Brain microvascular endothelial cell (primary cell): ENCODE data around the gene SESN3.
A peak's percentile ranks its signal among the peaks of the same experiment; 100 is the strongest.
"Not testable (repeated sequence)": the region's sequence is repeated elsewhere in the genome, so short reads cannot be mapped to it uniquely, and the experiment has no call there.

ENCODE experiments used
- DNase-seq: peaks from one replicate; pipeline ENCODE4 v3.0.0-alpha.2; 2020
- H3K27ac ChIP-seq: fragments of 250-450 bp; sonication (Bioruptor Pico); 2 replicates; pipeline ENCODE4 v1.5.1; 2020; ENCODE audit warnings: mild to moderate bottlenecking, moderate library complexity
- H3K27me3 ChIP-seq: fragments of 250-450 bp; sonication (Bioruptor Pico); replicated peaks from 2 replicates; pipeline ENCODE4 v1.5.1; 2020; ENCODE audit warnings: mild to moderate bottlenecking
- H3K36me3 ChIP-seq: fragments of 250-450 bp; sonication (Bioruptor Pico); replicated peaks from 2 replicates; pipeline ENCODE4 v1.5.1; 2020; ENCODE audit warnings: mild to moderate bottlenecking
- H3K4me3 ChIP-seq: 2 replicates; pipeline ENCODE4 v1.5.1; 2011; ENCODE audit warnings: low read depth, mild to moderate bottlenecking, control low read depth, low read length, moderate library complexity
- in situ Hi-C: cut with HindIII; loops from 2 replicates; pipeline ENCODE4 v1.10.0; 2017; ENCODE audit warnings: low sequenced_read_pairs, low pct_ligation_motif_present
- TF ChIP-seq, protein P1 (sequence below): IDR thresholded peaks from 2 replicates; pipeline ENCODE4 v1.5.1; 2011; ENCODE audit warnings: low read depth, mild to moderate bottlenecking, moderate library complexity, low read length, control low read depth, inconsistent platforms; ENCODE audit errors: missing control alignments

Gene SESN3

DNA sequence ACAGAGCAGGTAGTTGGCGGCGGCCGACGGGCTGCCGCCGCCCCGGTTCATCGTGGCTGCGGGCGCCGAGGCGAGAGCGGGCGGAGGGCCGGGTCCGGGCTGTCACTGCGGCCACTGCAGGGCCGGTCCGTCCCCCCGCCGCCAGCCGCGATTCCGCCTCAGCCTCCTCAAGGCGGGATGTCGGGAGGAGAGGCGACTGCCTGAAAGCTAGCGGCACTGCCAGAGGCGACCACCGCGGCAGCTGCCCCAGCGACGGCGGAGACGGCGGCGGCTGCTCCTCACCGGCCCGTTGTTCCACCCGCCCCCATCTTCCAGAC lies 234 bp downstream of the SESN3 start:
- peak; percentile 3 for DNase-seq
- Histone ChIP-seq H3K36me3 (no peaks in the 10 kb centered on the region), H3K27ac (no peak overlapping the region), H3K27me3 (no peaks in the 10 kb centered on the region), H3K4me3 (peak overlapping the region; percentile 71)
- TF ChIP-seq, protein P1, sequence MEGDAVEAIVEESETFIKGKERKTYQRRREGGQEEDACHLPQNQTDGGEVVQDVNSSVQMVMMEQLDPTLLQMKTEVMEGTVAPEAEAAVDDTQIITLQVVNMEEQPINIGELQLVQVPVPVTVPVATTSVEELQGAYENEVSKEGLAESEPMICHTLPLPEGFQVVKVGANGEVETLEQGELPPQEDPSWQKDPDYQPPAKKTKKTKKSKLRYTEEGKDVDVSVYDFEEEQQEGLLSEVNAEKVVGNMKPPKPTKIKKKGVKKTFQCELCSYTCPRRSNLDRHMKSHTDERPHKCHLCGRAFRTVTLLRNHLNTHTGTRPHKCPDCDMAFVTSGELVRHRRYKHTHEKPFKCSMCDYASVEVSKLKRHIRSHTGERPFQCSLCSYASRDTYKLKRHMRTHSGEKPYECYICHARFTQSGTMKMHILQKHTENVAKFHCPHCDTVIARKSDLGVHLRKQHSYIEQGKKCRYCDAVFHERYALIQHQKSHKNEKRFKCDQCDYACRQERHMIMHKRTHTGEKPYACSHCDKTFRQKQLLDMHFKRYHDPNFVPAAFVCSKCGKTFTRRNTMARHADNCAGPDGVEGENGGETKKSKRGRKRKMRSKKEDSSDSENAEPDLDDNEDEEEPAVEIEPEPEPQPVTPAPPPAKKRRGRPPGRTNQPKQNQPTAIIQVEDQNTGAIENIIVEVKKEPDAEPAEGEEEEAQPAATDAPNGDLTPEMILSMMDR: no peak
- in situ Hi-C loops: no loop called here

DNA sequence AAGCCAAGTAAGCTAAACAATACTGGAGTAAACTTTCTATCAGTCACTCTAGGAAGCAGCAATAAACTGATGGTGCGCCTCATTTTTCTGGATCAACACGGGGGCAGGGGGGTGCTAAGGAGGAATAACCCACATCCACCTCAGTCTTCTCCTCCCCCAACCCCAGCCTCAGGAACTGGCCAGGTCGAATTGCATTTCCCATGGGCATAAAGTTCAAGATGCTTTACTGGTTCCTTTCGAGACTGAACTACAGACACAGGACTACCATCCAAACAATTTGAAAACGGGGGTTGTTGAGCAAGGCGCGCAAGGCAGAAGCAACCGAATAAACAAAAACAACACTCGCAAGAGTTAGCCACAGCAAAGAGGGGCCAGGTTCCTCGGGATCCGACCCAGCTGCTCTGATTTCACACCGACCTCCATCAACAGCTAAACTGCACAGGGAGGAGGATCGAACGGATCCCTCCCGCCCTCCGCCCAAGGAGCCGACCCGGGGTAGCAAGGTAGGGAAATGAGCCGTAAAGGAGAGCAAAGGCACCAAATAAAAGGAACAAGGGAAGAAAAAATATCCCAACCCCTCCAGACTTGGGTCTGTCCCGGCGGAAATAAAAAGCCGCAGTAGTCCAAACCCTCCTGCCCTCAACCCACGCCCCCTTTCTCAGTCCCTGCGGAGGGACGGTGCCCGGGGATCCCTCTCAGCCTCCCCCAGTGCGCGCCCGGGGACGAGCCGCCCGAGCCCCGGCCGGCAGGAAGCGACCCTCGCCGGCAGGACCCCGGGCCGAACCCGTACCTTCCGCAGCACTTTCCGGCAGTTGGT lies 801 bp downstream of the SESN3 start:
- H3K4me3 ChIP-seq: peak overlapping the region; percentile 71
- no peaks in the 10 kb centered on the region for H3K27me3 ChIP-seq
- in situ Hi-C loops: no loop called here
- H3K27ac ChIP-seq: no peak overlapping the region
- no peaks in the 10 kb centered on the region for H3K36me3 ChIP-seq
- DNase-seq: peak; percentile 7
- TF ChIP-seq, protein P1: no peak

DNA sequence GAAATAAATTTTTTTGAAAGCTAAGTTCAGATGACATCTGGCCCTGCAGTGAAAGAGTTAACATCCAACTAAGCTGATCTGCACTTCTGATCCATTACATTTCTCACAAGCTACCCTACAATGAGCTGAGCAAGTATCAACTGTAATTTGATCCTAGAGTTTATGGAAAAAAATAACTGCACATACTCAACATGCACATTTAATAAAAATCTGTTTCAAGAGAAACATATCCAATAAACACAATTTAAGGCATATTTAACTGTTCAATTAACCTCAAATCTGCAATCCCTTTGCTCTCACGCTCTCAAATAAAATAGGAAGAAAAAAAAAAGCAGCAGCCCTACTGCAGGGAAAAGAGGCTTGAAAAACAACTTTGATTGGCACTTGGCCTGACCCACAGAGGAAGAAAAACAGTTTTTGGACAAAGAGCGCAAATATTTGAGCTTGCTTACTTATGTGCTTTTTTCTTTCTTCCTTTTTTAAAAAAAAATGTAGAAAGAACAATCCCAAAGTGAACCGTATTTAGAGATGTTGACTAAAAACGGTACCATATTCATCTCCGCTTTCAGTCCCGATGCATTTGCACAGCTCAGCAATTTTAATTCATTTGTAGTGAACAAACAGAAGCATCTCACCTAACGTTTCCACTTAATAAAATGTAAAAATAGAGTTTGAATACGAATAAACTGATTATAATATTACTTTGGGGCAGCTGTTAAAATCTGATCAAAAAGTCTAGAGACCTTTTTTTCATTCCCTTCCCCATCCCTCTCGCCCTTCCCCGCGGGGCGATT lies 1.6 kb downstream of the SESN3 start:
- Histone ChIP-seq H3K36me3 (no peaks in the 10 kb centered on the region), H3K27me3 (no peaks in the 10 kb centered on the region), H3K27ac (no peak overlapping the region), H3K4me3 (peak overlapping the region; percentile 71)
- no peak for DNase-seq
- in situ Hi-C loops: no loop called here
- TF ChIP-seq, protein P1: no peak

DNA sequence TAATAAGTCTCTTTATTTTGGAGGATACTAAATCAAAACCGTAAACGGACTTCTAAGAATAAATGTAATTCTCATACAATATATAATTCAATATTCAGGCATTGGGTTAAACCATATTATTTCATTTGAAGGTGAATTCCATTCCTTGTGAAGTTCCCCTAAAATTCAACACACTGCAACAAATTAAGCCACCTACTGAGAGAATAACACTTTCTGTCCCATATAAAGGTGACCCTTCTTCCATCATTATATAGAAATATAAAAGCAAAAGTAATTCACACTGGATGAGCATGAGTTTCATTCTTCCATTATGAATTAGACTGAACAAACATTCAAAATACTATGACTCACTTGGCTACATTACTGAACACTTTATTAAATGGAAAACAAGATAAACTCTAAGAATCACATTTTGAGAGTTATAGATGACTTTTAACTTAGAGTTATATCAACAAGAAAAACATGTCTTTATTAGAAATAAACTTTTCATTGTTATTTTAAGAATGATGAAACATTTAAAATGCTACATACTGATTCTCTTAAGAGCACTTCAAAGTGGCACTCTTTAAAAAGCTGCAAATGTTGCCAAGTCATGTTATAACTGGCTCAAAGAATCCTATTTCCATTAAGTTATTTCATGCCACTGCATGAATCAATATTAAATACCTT lies 2.8 kb downstream of the SESN3 start:
- Histone ChIP-seq H3K36me3 (no peaks in the 10 kb centered on the region), H3K4me3 (no peak overlapping the region), H3K27ac (peak overlapping the region; percentile 27), H3K27me3 (no peaks in the 10 kb centered on the region)
- TF ChIP-seq, protein P1: no peak
- in situ Hi-C loops: no loop called here
- no peak for DNase-seq

DNA sequence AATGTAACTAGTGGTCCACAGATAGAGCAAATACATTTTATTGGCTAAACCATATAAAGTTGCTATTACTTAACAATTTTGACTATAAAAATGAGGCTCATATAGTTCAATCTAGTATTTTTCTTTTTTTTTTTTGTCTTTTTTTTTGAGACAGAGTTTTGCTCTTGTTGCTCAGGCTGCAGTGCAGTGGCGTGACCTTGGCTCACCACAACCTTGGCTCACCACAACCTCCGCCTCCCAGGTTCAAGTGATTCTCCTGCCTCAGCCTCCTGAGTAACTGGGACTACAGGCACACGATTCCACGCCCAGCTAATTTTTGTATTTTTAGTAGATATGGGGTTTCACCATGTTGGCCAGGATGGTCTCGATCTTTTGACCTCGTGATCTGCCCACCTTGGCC lies 3.9 kb downstream of the SESN3 start:
- H3K27me3 ChIP-seq, H3K4me3 ChIP-seq, H3K27ac ChIP-seq, in situ Hi-C loops, DNase-seq, H3K36me3 ChIP-seq: not testable (repeated sequence)

DNA sequence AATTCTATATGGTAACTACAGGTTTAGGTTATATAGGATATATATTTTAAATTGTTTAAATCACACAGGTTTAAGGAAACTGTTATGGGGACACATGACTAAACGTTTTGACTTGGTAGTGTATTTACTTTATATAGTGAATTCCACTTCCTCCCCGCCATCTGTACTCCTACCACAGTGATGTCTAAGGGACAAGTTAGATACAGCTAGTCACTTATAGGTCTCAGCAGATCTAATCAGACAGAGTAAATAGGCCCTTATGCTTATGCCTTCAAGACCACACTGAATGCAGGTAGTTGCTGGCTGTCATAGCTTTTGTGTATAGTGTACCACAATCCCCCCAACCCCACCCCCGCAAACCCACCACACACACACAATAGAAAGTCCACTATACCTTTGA lies 8.2 kb downstream of the SESN3 start:
- TF ChIP-seq, protein P1: no peak
- H3K27me3 ChIP-seq: no peaks in the 10 kb centered on the region
- no peaks in the 10 kb centered on the region for H3K36me3 ChIP-seq
- no peak overlapping the region for H3K27ac ChIP-seq
- H3K4me3 ChIP-seq: no peak overlapping the region
- no peak for DNase-seq
- in situ Hi-C loops: no loop called here
